Skin epidermis (tissue), 12 donors: ENCODE data around the gene SLC39A2.
A peak's percentile ranks its signal among the peaks of the same experiment; 100 is the strongest.
"Not testable (repeated sequence)": the region's sequence is repeated elsewhere in the genome, so short reads cannot be mapped to it uniquely, and the experiment has no call there.

ENCODE experiments used
- H3K27ac ChIP-seq, 21 experiments: fragments of 200-600 bp; sonication (generic) in 11 of 21; one replicate each; pipeline ENCODE4 v1.5.0; 2020; ENCODE audit warnings: mild to moderate bottlenecking in 3 of 21, inconsistent platforms in 2 of 21, moderate library complexity in 2 of 21
- H3K4me3 ChIP-seq, 7 experiments: fragments of 200-600 bp; sonication (generic) in 2 of 7; one replicate each; pipeline ENCODE4 v1.5.0; 2020; ENCODE audit warnings: inconsistent platforms in 2 of 7, mild to moderate bottlenecking in 2 of 7, moderate library complexity in 1 of 7

The SLC39A2 gene

DNA sequence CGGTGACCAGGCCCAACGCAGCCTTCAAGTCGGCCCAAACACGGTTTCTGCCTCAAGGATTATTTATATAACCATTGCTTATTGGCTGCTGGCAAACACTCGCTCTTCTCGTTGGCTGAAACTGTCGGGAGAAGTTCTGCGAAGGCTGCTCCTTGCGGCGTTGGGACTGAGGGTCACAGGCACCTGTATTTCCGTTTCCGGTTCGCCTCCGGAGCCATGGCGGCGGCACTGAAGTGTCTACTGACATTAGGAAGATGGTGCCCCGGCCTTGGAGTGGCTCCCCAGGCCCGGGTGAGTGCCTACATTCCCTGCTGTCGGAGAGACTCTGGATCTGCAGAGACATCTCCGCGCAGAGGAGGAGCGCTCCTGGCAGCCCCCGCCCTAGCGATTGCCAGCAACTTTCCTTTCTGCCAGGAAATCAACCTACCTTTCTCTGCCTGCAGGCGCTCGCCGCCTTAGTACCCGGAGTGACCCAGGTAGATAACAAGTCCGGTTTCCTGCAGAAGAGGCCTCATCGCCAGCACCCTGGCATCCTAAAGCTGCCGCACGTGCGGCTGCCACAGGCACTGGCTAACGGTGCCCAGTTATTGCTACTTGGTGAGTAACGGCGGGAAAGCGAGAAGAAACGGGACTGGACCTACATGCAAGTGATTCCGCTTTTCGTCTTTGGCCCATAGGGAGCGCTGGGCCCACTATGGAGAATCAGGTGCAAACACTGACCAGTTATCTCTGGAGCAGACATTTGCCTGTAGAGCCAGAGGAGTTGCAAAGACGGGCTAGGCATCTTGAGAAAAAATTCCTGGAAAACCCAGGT is 9.1 kb upstream of the SLC39A2 start, which contains the start of gene METTL17:
Gene METTL17, plus strand, starts transcription at position 194 of the 814 bp plus-strand sequence. Its CDS starts 23 bp downstream, at position 217.
- Histone ChIP-seq H3K27ac (peak within 1 kb of the TSS in 20 of 21 experiments; percentile 45 to 91 (median 80)), H3K4me3 (peak within 1 kb of the TSS; percentile 57 to 94 (median 78))

DNA sequence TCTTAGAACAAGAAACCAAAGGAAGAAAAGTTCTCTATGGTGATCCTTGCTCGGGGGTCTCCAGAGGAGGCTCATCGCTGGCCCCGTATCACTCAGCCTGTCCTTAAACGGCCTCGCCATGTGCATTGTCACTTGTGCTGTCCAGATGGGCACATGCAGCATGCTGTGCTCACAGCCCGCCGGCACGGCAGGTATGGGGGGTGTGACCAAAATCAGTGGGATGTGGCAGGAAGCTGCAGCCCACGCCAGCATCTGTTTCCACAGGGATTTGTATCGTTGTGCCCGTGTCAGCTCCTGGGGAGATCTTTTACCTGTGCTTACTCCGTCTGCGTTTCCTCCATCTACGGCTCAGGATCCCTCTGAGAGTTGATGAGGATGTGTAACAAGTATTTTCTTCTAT is 2.6 kb upstream of the SLC39A2 start:
- peak overlapping the region in 4 of 21 experiments; percentile 3 to 43 (median 17) for H3K27ac ChIP-seq
- H3K4me3 ChIP-seq = no peak overlapping the region

DNA sequence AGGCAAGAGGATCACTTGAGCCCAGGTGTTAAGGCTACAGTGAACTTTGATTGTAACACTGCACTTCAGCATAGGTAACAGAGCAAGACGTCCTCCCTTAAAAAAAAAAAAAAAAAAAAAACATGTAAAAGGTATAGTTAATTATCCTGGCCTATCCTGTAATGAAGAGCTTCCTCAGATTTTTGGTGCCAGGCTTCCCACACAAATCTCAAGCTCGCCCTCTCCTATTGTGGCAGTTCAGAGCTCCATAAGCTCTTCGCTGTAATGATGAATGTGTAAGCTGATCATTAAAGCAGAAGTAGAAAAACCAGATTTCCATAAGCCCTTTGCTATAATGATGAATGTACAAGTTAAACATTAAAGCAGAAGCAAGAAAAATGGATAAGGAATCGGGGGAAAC is 2.0 kb upstream of the SLC39A2 start:
- Histone ChIP-seq H3K4me3 (no peak overlapping the region), H3K27ac (peak overlapping the region in 10 of 21 experiments; percentile 9 to 83 (median 77))

DNA sequence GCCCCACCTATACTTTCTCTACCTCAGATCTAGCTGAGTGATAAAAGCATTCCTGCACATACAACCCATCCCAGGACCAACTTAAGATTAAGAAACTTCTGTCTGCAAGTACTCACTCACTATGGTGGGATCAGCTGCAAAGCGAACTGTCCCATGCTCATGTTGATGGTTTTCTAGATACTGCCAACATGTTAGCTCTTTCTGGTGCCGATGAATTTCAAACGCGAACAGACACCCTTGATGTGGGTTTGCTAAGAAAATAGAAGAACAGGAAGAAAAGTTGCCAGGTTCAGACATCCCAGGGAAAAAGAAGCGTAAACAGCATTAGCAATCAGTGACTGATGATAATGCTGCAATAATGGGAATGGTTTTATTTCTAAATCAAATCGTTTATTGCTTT is 1.5 kb upstream of the SLC39A2 start:
- H3K4me3 ChIP-seq = peak overlapping the region in 1 of 7 experiments; percentile 5
- H3K27ac ChIP-seq = peak overlapping the region in 16 of 21 experiments; percentile 10 to 86 (median 77)

DNA sequence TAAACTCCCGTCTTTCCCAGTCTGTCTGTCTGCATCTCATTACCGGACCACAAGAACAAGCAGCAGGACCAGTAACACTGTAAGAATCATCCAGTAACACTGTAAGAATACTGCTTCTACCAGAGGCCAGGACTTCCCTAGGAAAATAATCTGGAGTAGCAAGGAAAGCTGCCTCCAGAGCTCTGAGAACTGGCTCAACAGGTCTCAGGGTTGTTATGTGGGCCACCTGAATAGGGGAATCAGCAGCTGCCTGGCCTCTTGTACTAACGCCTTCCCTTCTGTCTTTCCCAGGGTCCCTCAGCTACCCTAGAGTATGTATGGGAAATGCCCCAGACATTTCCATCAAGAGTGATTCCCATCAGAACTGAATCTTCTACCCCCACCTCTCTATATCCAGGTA is 954 bp upstream of the SLC39A2 start:
- Histone ChIP-seq H3K4me3 (peak overlapping the region in 1 of 7 experiments; percentile 5), H3K27ac (peak overlapping the region in 20 of 21 experiments; percentile 49 to 86 (median 76))

DNA sequence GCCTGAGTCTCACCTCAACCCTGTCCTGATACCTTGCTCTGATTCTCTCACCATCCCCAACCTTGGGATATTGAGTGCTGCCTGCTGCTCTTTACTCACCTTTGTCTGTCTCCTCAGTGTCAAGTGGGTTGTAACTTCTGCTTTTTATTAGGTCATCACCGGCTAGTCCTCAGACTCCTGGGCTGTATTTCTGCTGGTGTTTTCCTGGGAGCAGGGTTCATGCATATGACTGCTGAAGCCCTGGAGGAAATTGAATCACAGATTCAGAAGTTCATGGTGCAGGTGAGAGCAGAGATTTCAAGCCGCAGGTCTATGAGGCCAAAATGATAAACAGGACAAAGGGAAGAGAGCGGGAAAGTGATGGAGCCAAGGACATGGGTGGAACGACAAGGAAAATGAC is 498 bp downstream of the SLC39A2 start:
- peak overlapping the region in 13 of 21 experiments; percentile 24 to 83 (median 70) for H3K27ac ChIP-seq

DNA sequence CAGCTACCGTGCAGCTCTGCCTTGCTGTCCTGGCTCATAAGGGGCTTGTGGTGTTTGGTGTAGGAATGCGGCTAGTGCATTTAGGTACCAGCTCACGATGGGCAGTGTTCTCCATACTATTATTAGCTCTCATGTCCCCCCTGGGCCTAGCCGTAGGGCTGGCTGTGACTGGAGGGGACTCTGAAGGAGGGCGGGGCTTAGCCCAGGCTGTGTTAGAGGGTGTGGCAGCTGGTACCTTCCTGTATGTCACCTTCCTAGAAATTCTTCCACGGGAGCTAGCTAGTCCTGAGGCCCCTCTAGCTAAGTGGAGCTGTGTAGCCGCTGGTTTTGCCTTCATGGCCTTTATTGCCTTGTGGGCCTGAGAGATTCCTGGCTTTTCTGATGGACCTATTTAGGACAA is 2.1 kb downstream of the SLC39A2 start:
- no peak overlapping the region for H3K27ac ChIP-seq
- no peak overlapping the region for H3K4me3 ChIP-seq

More for the DNA sequence above, 498 bp downstream of the SLC39A2 start:
- H3K4me3 ChIP-seq = peak overlapping the region in 3 of 7 experiments; percentile 1 to 16 (median 1)

DNA sequence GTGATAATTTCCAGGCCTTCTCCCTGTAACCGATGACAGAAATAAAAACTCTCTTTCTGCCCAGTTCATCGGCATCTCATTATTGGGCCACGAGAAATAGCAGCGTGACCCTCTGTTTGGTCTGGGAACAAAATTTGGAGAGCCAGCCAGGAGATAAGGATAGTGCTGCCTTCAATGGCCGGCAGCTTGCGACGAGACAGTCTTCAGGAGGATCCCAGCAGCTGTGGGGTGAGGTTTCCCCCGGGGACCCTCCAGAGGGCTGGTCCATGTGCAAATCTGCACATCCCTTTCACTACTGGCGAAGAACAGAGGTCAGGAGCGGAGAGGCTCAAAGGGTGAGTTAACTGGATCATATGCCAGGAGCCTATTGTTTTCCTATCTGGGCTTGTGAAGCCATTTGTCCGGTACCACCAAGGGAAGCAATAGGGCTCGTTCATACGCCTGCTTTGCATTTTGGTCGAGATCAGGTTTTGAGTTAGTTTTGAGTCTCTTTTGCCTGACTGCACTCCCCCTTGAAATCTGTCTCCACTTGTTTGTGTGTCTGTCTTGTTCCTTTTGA is 4.8 kb downstream of the SLC39A2 start:
- no peak overlapping the region for H3K27ac ChIP-seq
- H3K4me3 ChIP-seq = no peak overlapping the region

DNA sequence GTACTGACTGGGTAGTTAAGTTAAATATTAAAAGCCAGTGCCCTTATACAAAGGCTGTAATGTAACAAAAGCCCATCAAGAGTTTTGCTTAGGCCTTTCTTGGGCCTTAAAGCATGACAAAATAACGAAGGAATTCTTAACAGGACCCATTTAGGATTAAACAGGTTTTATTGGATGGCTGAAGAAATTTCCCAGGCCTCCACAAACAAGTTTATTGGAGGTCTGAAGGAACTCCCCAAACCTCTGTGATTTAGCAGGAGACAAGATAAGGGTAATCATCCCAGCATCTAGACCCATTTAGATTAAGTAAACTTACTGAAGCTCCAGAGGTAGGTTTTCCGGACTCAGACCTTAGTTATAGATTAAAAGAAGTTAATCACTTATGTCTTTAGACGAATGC is 10.6 kb downstream of the SLC39A2 start:
- H3K27ac ChIP-seq, H3K4me3 ChIP-seq: not testable (repeated sequence)

DNA sequence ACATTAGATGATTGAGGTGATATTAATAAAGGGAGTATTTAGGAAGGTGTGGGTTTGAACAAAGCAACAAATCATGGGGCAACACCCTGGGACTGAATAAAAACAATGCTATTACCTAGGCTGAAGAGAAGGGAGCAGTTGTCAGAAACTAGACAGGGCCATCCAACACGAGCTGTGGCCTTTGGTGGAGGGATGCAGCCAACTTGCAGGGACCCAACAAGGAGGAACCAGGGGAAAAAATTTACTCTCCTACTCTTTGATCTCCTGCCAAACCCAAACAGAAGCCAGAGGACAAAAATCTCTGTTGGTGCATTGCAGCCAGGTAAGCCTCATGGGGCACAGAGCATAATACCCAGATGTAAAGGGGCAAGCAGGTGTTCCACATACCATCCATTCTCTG is 12.0 kb downstream of the SLC39A2 start:
- Histone ChIP-seq H3K4me3 (no peak overlapping the region), H3K27ac (no peak overlapping the region)

DNA sequence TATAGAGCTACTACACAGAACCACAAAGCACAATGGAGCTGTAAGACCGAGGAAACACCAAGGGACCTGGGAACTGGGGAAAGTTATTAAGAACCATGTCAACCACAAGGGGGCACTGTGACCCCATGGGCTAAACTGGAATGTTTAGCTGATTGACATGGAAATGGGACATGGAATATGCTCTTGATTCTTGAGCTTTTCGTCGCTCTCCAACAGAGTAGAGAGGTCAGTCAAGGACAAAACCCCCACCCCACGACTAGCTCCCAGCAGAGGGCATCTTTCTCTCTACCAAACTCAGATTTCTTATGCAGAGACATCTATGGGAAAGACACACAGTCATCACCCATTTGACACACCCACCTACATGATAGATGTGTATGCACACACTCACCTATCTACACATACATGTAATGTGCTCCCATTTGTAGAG is 15.7 kb downstream of the SLC39A2 start:
- Histone ChIP-seq H3K27ac (no peak overlapping the region), H3K4me3 (no peak overlapping the region)

DNA sequence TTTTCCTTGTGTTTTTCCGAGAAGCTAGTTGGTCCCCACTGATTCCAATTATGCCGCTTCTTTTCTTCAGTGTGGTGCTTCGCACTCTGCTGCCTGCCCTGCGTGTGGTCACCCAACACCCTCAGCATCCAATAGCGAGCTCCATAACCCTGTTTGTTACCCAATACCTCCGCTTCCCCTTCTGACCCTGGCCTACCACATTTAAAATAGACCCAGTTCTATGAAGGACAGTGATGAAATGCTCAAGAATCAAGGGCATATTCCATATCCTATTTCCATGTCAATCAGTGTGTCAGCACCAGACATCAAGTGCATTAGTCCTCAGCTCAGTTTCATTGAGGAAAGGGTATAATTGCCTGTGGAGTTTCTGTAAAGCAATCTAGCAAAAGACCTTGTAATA is 16.2 kb downstream of the SLC39A2 start:
- Histone ChIP-seq H3K4me3 (no peak overlapping the region), H3K27ac (no peak overlapping the region)

DNA sequence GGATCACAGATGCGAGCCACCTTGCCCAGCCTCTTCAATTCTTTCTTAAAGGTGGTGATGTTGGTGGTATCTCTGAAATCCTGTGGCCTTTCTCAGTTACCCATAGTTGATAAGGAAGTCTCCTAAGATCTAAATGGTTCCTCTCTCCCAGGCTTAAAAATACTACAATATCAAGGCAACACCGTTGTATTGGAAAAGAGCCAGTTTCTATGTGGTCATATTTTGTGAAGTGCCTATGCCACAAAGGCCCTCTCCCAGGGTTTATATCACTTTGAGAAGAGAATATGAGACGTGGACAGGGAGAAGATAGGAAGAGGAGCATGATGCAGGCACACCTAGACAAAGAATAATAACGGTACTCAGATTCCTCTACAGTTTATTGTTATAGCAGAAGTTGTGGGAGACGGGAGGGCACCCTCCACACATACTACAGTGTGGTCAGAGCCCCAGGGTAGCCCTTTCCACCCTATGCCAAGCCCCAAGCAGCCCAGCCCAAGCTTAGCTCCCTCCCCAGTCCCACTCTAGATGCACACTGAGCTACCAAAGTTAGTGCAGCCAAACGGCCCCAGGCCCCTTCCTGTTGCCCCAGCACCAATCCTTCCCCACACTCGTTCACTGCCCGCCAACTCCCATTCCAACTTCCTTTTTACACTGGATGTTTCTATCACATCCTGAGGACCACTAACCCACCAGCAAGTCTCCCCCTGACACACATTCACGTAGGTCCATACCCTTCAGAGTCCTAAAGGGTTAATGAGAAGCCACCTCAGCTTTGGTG is 17.5 kb downstream of the SLC39A2 start:
- Histone ChIP-seq H3K27ac (no peak overlapping the region), H3K4me3 (no peak overlapping the region)

DNA sequence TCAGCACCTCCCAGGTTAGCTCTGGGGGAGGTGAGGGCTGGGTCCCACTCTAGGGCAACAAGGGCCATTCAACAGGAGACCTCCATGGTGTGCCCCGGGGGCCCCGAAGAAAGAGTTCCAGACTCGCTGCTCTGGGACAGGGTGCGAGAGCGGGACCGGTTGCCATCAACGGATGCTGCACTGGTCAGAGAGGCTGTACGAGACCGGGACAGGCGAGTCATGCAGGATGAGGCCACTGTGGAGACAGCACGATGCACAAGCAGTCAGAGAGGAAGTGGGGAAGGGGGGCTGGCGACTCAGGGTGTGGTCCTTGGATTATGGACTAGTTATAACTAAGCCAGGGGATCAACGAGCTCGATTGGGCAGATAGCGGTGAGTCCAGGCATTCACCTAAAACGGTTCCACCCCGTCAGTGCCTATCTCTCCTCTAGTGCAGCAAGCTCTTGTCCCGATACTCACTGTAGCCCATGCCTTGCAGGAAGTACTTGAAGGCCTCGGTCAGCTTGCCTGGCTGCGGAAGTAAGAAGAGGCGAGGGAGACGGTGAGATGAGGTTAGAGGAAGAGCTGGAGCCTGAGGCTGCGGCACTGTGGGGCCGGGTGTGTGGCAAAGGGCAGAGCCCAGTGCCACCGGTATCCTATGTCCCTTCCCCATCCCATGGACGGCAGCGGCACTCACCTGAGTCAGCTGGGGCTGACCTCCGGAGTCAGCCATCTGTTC is 18.6 kb downstream of the SLC39A2 start:
- no peak overlapping the region for H3K27ac ChIP-seq
- H3K4me3 ChIP-seq = no peak overlapping the region

DNA sequence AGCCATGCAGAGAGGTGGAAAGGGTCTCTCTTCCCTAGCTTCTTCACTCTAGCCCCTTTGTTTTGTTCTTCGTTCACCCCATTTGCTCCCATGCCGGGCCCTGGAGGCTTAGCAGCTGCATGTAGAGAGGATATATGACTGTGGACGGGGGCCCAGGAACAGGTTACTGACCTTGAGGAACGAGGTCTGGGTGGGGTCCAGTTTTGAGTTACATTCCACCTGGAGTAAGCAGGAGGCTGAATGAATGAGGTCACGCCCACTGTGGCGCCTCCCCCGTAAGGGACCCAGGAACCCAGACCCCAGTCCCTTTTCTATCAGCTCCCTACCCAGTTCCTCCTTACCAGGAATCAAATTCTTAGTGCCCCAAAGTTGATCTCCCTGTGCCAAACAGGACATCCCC is 19.2 kb downstream of the SLC39A2 start:
- Histone ChIP-seq H3K27ac (no peak overlapping the region), H3K4me3 (no peak overlapping the region)

DNA sequence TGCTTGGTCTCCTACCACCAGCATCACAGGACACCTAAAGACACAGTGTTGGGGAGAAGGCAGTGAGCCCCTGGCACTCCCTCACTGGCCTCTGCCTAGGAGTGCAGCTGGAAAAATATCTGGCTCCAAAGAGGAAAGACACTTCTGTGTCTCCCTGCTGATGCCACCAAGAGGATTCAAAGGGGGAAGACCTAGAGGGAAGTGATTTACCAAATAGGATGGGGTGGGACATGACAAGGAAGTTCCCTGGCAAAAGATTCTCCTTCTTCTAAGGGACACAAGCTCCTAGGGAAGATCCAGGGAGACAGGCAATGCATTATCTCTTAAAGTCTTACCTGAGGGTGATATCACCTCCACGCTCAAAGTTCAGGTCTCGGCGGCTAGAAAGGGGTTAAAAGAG is 19.7 kb downstream of the SLC39A2 start:
- Histone ChIP-seq H3K27ac (peak overlapping the region in 1 of 21 experiments; percentile 27), H3K4me3 (no peak overlapping the region)

DNA sequence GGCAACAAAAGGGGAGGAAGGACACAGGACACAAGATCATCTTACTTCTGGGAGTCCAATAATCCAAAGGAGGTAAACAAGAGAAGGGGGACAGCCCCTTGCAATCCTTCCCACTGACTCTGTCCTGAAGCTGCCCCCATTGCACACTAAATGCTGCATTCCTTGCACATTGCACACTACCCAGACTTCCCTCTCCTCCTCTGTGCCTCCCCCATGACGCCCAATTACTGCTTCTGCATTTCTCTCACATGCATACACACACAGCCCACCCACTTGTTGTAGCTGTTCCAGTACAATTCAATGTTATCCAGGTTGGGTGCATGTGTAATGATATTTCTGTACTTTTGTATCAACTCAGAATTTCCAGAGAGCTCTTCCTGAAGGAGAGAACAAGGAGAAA is 20.3 kb downstream of the SLC39A2 start:
- H3K27ac ChIP-seq = peak overlapping the region in 1 of 21 experiments; percentile 8
- H3K4me3 ChIP-seq = no peak overlapping the region

DNA sequence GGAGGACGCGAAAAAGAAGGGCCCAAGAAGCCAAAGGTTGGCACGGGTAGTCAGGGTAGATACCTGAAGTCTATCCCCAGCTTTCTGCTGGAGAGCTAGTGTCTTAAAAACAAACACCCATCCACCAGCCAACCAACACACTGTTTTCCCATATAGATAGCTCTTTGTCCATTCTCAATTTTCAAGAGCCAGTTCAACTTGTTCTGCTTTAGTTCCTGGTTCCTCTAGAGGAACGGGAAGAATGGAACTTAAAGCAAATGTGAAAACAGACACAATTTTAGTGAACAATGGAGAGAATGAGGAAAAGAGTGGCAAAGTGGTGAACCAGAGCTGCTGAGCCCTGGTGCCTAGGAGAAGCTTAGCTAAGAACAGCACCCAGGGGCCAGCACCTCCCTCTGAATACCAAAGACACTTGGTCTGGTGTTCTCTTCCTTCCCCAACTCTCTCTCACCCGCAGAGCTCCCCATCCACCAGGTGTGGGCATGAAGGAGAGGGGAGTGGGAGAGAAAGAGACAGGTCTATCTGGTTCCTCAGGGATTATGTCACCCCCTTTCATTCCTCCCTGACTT is 22.0 kb downstream of the SLC39A2 start:
- H3K27ac ChIP-seq = peak overlapping the region in 8 of 21 experiments; percentile 8 to 54 (median 22)

DNA sequence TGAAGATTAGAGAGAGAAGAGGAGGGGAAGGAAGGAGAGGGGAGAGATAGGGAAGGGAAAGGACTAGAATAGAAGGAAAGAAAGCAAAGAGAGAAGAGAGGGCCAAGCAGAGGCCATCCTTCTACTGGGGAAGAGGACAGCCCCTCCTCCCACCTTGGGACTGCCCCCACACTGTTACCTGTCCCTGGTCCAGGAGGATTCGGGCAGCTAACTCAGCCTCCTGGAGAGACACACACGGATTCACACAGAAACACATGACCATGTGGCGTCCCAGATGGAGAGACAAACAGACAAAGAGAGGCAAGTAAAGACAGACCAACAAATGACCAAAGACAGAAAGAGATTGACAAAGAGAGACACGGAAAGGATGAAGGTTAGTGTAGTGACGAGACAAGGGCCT is 23.6 kb downstream of the SLC39A2 start:
- Histone ChIP-seq H3K27ac (peak overlapping the region in 8 of 21 experiments; percentile 11 to 85 (median 26)), H3K4me3 (peak overlapping the region in 1 of 7 experiments; percentile 54)

More for the DNA sequence above, 22.0 kb downstream of the SLC39A2 start:
- no peak overlapping the region for H3K4me3 ChIP-seq
